ENCODE results near the gene SMG7.

DNA sequence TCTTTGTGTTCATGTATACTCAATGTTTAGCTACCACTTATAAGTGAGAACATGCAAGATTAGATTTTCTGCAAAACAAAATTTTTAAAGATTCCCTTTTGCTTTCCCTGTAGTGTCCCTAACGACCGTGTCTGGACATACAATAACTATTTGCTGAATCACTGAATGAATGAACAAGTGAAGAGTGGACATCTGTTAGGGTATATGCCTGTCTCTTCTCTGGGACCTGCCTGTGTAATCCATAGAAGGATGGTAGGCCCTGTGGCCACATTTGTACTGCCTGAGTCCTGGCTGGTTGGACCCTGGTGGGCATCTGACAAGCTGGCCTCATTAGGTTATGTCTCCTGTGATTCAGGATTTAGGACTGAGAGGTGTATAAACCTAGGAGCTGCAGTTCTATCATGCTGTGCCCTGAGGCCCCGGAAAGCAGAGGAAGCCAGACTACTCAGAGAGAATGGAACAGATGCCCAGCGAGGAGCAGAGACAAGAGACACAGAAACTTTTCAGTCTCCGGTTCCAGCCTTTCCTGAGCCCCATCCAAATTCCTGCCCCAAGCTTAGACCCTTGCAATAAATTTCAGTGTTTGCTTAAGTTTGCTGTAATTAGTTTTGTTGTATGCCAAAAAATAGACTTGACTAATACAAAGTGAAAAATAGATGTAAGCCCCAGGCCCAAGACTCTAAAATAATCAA lies 125.5 kb downstream of the SMG7 start:
- TF ChIP-seq, protein P1, sequence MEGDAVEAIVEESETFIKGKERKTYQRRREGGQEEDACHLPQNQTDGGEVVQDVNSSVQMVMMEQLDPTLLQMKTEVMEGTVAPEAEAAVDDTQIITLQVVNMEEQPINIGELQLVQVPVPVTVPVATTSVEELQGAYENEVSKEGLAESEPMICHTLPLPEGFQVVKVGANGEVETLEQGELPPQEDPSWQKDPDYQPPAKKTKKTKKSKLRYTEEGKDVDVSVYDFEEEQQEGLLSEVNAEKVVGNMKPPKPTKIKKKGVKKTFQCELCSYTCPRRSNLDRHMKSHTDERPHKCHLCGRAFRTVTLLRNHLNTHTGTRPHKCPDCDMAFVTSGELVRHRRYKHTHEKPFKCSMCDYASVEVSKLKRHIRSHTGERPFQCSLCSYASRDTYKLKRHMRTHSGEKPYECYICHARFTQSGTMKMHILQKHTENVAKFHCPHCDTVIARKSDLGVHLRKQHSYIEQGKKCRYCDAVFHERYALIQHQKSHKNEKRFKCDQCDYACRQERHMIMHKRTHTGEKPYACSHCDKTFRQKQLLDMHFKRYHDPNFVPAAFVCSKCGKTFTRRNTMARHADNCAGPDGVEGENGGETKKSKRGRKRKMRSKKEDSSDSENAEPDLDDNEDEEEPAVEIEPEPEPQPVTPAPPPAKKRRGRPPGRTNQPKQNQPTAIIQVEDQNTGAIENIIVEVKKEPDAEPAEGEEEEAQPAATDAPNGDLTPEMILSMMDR (IDR thresholded peaks at IDR 0.05; ENCODE audit: extremely low read depth in 1 of 2, insufficient read depth in 1 of 2, low read depth in 1 of 2, low read length in 2 of 2), result no peak
- TF ChIP-seq MYC (IDR thresholded peaks at IDR 0.05; ENCODE audit: low read depth, low read length) (no peak), EZH2 (IDR thresholded peaks at IDR 0.05; ENCODE audit: borderline replicate concordance, low read depth, low read length, severe bottlenecking) (no peak), POLR2A (IDR thresholded peaks at IDR 0.05; ENCODE audit: low read depth, low read length) (no peak), JUN (IDR thresholded peaks at IDR 0.05; ENCODE audit: borderline replicate concordance, insufficient read depth, insufficient read length, low read depth) (no peak)
- TF ChIP-seq, protein P2, sequence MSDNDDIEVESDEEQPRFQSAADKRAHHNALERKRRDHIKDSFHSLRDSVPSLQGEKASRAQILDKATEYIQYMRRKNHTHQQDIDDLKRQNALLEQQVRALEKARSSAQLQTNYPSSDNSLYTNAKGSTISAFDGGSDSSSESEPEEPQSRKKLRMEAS (IDR thresholded peaks at IDR 0.05; ENCODE audit: insufficient read depth, insufficient read length), result no peak
